Right lung (tissue), 5 donors: ENCODE data around the gene TSPAN31. TPM values are rescaled to one million over a fixed set of nuclear protein-coding genes. Genes with fewer than 3 reads are reported as not detected.
"Not testable (repeated sequence)": the region's sequence is repeated elsewhere in the genome, so short reads cannot be mapped to it uniquely, and the experiment has no call there.

Experiments
- DNase-seq, 2 donors: peaks; one replicate each; pipeline ENCODE4 v3.0.0-alpha.2; 2013
- polyA plus RNA-seq, 5 donors: library from polyadenylated mRNA; unstranded; fragments of 120-200 nt; gene quantifications; one replicate each; pipeline versions ENCODE4 v1.2.1 to v1.2.3, GENCODE V29; 2013; ENCODE audit warnings: inconsistent platforms in 1 of 5, low replicate concordance in 1 of 5; ENCODE audit not compliant: insufficient read length in 5 of 5, insufficient read depth in 1 of 5

Gene TSPAN31
- polyA plus RNA-seq, 5 donors, result 68.8 to 94.6 (median 79.4) TPM

GRCh38 chr12:57764662-57765002 lies 19.8 kb downstream of the TSPAN31 start:
- no peak for DNase-seq

- DNase-seq, result no peak
These were observed 20.3 kb downstream of the TSPAN31 start for GRCh38 chr12:57765003-57765697.

- no peak for DNase-seq
These were observed 21.0 kb downstream of the TSPAN31 start for GRCh38 chr12:57765698-57766463.

- no peak for DNase-seq
These were observed 21.8 kb downstream of the TSPAN31 start, which contains the start of gene CYP27B1 for GRCh38 chr12:57766464-57767304. CYP27B1 (minus strand) TSS chr12:57767078; CDS start chr12:57767041, 37 bp downstream.

- no peak for DNase-seq
These were observed 22.5 kb downstream of the TSPAN31 start for GRCh38 chr12:57767305-57767698.

- no peak for DNase-seq
These were observed 23.0 kb downstream of the TSPAN31 start for GRCh38 chr12:57767876-57768275.

GRCh38 chr12:57769594-57769993 lies 24.8 kb downstream of the TSPAN31 start:
- no peak for DNase-seq

- no peak for DNase-seq
These were observed 25.9 kb downstream of the TSPAN31 start for GRCh38 chr12:57770734-57771133.

GRCh38 chr12:57771236-57771872 lies 26.5 kb downstream of the TSPAN31 start:
- no peak for DNase-seq

GRCh38 chr12:57771873-57772428 lies 27.1 kb downstream of the TSPAN31 start, which contains the start of gene METTL1:
METTL1 (minus strand) TSS chr12:57772105; CDS start chr12:57772083, 22 bp downstream.
- DNase-seq, result peak; percentile 96 to 98

- DNase-seq, result peak in 1 of 2 donors; percentile 63
These were observed 27.8 kb downstream of the TSPAN31 start, which contains the start of gene EEF1AKMT3 for GRCh38 chr12:57772429-57773322. EEF1AKMT3 (plus strand) TSS chr12:57772614; CDS start chr12:57772725, 111 bp downstream.

- DNase-seq, result not testable (repeated sequence)
These were observed 29.8 kb downstream of the TSPAN31 start for GRCh38 chr12:57774634-57775033.

- no peak for DNase-seq
These were observed 30.2 kb downstream of the TSPAN31 start for GRCh38 chr12:57775044-57775443.

GRCh38 chr12:57775563-57776246 lies 30.9 kb downstream of the TSPAN31 start:
- DNase-seq, result no peak

- no peak for DNase-seq
These were observed 31.4 kb downstream of the TSPAN31 start for GRCh38 chr12:57776247-57776587.

- DNase-seq, result no peak
These were observed 32.5 kb downstream of the TSPAN31 start for GRCh38 chr12:57777367-57777766.

GRCh38 chr12:57777911-57778310 lies 33.1 kb downstream of the TSPAN31 start:
- DNase-seq, result no peak

GRCh38 chr12:57779736-57780135 lies 34.9 kb downstream of the TSPAN31 start:
- DNase-seq, result no peak

GRCh38 chr12:57780284-57780897 lies 35.6 kb downstream of the TSPAN31 start:
- DNase-seq, result no peak
